ENCODE measurements around the gene PPARA.

PPARA gene

DNA sequence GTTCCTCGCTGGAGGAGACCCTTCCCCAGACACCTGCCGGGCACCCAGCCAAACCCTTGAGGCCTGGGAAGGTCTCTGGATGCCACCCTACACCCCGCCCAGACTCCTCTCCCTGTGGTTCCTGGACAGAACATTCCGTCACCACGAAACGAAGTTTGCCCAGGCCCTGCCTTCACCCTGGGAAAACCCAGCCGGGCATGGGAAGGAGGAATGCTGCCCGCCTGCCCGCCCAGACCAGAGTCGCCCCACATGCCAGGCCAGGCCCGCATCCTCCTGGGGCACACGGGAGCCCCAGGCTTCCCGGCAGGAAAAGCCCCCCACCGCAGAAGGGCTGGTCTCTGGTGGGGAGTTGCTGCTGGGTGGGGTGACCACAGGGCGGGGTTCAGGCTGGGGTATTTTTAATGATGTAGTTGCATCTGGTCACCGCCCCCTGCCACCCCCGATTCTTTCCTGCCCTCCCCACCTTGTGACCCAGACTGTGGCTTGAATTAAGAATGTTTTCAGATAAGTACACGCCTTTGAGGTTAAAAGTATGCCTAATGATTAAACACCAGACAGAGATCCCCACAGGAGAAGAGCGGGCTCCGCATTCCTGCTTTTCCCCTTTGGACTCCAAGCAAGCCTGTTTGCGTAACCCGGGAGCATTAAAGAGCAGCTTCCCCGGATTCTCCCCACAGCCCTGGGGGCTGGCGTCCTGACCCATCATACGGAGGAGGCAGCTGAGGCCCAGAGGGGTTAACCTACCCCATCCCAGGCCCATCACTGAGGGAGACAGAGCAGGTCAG, 44.6 kb upstream of the PPARA start:
- no peak overlapping the region for H3K27ac ChIP-seq (ENCODE audit: insufficient read depth in 1 of 2, low read depth in 1 of 2, low read length in 2 of 2, poor library complexity in 1 of 2, severe bottlenecking in 2 of 2)
- peaks cover 0 to 94% (median 13%) of the 10 kb centered on the region in 4 experiments for H3K36me3 ChIP-seq (ENCODE audit: control insufficient read depth in 4 of 4, insufficient read depth in 4 of 4, low read length in 3 of 4)
- H3K27me3 ChIP-seq (replicated peaks in 2 of 5; ENCODE audit: control insufficient read depth in 4 of 5, insufficient read depth in 5 of 5, low read length in 4 of 5): no peaks in the 10 kb centered on the region
- 91% methylated on average over 18 of the region's 25 CpGs for WGBS (ENCODE audit: insufficient coverage)
- ChIA-PET CTCF (interaction anchor here (1.0 kb wide), 1 partner anchor 10 kb away, joined by 3 read pairs; no protein-coding TSS in a partner anchor), POLR2A (no interaction called here)
- no peak overlapping the region for H3K4me3 ChIP-seq (ENCODE audit: control insufficient read depth in 1 of 7, extremely low read depth in 1 of 7, insufficient read depth in 4 of 7, low read depth in 2 of 7, low read length in 6 of 7)
- DNase-seq: no peak
- H3K9me3 ChIP-seq (ENCODE audit: control extremely low read depth in 1 of 5, control insufficient read depth in 4 of 5, insufficient read depth in 2 of 5, low read depth in 1 of 5, low read length in 4 of 5): no peaks in the 10 kb centered on the region
- no peaks in the 10 kb centered on the region for H3K4me1 ChIP-seq (ENCODE audit: control extremely low read depth in 1 of 4, control insufficient read depth in 4 of 4, insufficient read depth in 4 of 4, low read length in 3 of 4)

DNA sequence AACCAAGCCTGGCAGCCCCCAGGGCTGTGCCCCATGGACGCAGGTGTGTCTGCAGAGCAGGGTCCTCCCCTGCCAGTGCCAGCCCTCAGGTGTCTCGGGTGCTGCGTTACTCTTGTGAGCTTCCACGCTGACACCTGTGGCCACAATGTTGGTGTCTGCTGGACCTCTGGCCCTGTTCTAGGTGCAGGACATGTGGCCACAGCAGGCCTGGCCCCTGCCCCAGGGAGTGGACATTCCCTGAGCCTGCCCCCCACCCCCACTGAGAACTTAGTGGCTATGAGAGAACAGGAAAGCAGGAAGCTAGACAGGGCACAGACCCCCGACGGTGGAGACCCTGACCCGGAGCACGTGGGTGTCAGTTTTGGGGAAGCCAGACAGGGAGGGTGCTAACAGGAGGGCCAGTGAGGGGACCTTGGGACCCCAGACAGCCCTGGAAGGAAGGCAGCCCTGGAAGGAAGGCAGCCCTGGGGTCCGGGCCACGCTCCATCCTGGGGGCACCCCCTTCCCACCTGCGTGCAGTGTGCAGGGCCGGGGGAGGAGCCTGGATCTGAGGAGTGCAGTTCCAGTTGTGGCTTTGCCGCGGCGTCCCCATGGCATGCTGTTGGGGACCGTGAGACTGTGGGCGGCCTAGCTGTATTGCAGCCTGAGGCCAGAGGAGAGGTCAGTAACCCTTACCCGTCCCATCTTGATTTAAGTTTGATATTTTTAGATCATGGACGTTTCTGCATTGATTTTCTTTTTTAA, 43.9 kb upstream of the PPARA start:
- DNase-seq: no peak
- no peaks in the 10 kb centered on the region for H3K9me3 ChIP-seq (ENCODE audit: control extremely low read depth in 1 of 5, control insufficient read depth in 4 of 5, insufficient read depth in 2 of 5, low read depth in 1 of 5, low read length in 4 of 5)
- H3K4me1 ChIP-seq (ENCODE audit: control extremely low read depth in 1 of 4, control insufficient read depth in 4 of 4, insufficient read depth in 4 of 4, low read length in 3 of 4): peaks cover 0 to 2% (median 0%) of the 10 kb centered on the region in 4 experiments
- no peak overlapping the region for H3K4me3 ChIP-seq (ENCODE audit: control insufficient read depth in 1 of 7, extremely low read depth in 1 of 7, insufficient read depth in 4 of 7, low read depth in 2 of 7, low read length in 6 of 7)
- no peaks in the 10 kb centered on the region for H3K27me3 ChIP-seq (replicated peaks in 2 of 5; ENCODE audit: control insufficient read depth in 4 of 5, insufficient read depth in 5 of 5, low read length in 4 of 5)
- 95% methylated on average over 11 of the region's 19 CpGs for WGBS (ENCODE audit: insufficient coverage)
- H3K27ac ChIP-seq (ENCODE audit: insufficient read depth in 1 of 2, low read depth in 1 of 2, low read length in 2 of 2, poor library complexity in 1 of 2, severe bottlenecking in 2 of 2): no peak overlapping the region
- H3K36me3 ChIP-seq (ENCODE audit: control insufficient read depth in 4 of 4, insufficient read depth in 4 of 4, low read length in 3 of 4): peaks cover 0 to 92% (median 16%) of the 10 kb centered on the region in 4 experiments
- ChIA-PET POLR2A (no interaction called here), CTCF (no interaction called here)

DNA sequence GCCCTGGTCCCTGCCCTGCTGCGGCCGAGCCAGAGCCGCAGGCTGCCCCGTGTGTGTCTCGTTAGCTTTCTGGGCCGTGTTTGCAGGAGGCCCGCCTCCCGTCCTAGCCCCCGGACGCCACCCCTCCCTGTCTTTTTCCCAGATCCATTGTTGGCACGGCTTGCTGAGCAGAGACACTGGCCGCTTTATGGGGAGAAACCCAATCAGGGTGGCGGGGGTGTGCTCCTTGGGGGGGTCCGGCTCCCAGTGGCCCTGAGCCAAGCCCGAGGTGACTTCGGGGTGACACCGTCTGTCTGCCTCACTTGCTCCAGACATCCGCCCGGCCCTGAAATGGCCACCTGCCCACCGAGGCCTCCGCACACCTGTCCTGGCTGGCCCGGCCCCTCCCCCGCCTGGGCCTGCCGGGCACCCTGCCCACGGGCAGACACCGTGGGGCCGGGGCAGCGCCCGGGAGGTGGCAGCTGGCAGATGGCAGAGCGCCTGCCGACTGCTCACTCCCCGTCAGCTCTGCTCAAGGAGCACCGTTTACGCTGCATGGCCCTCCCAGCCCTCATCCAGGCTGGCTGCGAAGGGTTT, 43.1 kb upstream of the PPARA start:
- Histone ChIP-seq H3K27me3 (replicated peaks in 2 of 5; ENCODE audit: control insufficient read depth in 4 of 5, insufficient read depth in 5 of 5, low read length in 4 of 5) (no peaks in the 10 kb centered on the region), H3K4me3 (ENCODE audit: control insufficient read depth in 1 of 7, extremely low read depth in 1 of 7, insufficient read depth in 4 of 7, low read depth in 2 of 7, low read length in 6 of 7) (no peak overlapping the region), H3K27ac (ENCODE audit: insufficient read depth in 1 of 2, low read depth in 1 of 2, low read length in 2 of 2, poor library complexity in 1 of 2, severe bottlenecking in 2 of 2) (no peak overlapping the region), H3K36me3 (ENCODE audit: control insufficient read depth in 4 of 4, insufficient read depth in 4 of 4, low read length in 3 of 4) (peaks cover 0 to 89% (median 15%) of the 10 kb centered on the region in 4 experiments), H3K4me1 (ENCODE audit: control extremely low read depth in 1 of 4, control insufficient read depth in 4 of 4, insufficient read depth in 4 of 4, low read length in 3 of 4) (peaks cover 0 to 7% (median 2%) of the 10 kb centered on the region in 4 experiments), H3K9me3 (ENCODE audit: control extremely low read depth in 1 of 5, control insufficient read depth in 4 of 5, insufficient read depth in 2 of 5, low read depth in 1 of 5, low read length in 4 of 5) (no peaks in the 10 kb centered on the region)
- ChIA-PET CTCF (interaction anchor here (1.4 kb wide), 1 partner anchor 106 kb away, joined by 3 read pairs; no protein-coding TSS in a partner anchor), POLR2A (no interaction called here)
- WGBS (ENCODE audit: insufficient coverage): 93% methylated on average over 35 of the region's 35 CpGs
- no peak for DNase-seq

DNA sequence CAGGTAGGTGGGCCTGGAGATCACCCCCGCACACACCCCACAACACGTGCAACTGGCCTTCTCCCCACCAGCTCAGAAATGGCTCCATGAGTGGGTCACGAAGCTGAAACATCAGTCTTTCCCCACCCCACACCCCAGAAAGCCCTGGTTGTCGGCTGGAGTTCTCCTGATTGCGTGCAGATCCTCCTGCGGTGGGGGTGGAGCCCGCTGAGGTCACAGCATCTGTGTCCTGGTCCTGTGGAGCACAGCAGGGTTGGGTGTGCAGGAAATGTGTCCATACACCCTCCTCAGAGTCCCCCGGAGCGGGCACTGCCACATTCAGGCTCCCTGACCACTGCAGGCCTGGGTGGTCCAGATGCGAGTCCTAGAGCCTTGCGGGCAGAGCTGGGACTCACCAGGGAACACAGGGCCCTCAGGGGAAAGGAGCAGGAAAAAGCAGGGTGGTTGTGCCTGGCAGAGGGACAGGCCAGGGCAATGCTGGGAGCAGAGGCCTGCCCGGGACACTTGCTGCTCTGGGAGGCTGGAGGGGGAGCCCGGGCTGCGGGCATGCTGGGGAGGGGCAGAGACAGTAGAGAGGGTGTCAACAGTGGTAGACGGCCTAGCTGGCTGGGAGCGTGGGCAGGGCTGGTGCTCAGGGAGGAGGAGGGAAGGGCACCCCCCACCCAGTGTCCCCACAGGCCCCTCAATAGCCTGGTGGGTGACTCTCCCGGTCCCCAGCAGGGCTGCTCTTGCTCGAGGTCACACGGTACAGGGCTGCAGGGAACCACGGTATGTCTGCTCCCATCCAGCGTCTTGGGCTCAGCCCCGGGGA, 42.4 kb upstream of the PPARA start:
- WGBS (ENCODE audit: insufficient coverage): 98% methylated on average over 21 of the region's 22 CpGs
- CTCF ChIA-PET: interaction anchor here (1.4 kb wide), 1 partner anchor 106 kb away, joined by 3 read pairs; no protein-coding TSS in a partner anchor
- H3K36me3 ChIP-seq (ENCODE audit: control insufficient read depth in 4 of 4, insufficient read depth in 4 of 4, low read length in 3 of 4): peaks cover 0 to 90% (median 14%) of the 10 kb centered on the region in 4 experiments
- H3K4me1 ChIP-seq (ENCODE audit: control extremely low read depth in 1 of 4, control insufficient read depth in 4 of 4, insufficient read depth in 4 of 4, low read length in 3 of 4): peaks cover 0 to 10% (median 2%) of the 10 kb centered on the region in 4 experiments
- H3K4me3 ChIP-seq (ENCODE audit: control insufficient read depth in 1 of 7, extremely low read depth in 1 of 7, insufficient read depth in 4 of 7, low read depth in 2 of 7, low read length in 6 of 7): no peak overlapping the region
- H3K9me3 ChIP-seq (ENCODE audit: control extremely low read depth in 1 of 5, control insufficient read depth in 4 of 5, insufficient read depth in 2 of 5, low read depth in 1 of 5, low read length in 4 of 5): no peaks in the 10 kb centered on the region
- no peak for DNase-seq
- POLR2A ChIA-PET: no interaction called here
- H3K27me3 ChIP-seq (replicated peaks in 2 of 5; ENCODE audit: control insufficient read depth in 4 of 5, insufficient read depth in 5 of 5, low read length in 4 of 5): no peaks in the 10 kb centered on the region
- no peak overlapping the region for H3K27ac ChIP-seq (ENCODE audit: insufficient read depth in 1 of 2, low read depth in 1 of 2, low read length in 2 of 2, poor library complexity in 1 of 2, severe bottlenecking in 2 of 2)

DNA sequence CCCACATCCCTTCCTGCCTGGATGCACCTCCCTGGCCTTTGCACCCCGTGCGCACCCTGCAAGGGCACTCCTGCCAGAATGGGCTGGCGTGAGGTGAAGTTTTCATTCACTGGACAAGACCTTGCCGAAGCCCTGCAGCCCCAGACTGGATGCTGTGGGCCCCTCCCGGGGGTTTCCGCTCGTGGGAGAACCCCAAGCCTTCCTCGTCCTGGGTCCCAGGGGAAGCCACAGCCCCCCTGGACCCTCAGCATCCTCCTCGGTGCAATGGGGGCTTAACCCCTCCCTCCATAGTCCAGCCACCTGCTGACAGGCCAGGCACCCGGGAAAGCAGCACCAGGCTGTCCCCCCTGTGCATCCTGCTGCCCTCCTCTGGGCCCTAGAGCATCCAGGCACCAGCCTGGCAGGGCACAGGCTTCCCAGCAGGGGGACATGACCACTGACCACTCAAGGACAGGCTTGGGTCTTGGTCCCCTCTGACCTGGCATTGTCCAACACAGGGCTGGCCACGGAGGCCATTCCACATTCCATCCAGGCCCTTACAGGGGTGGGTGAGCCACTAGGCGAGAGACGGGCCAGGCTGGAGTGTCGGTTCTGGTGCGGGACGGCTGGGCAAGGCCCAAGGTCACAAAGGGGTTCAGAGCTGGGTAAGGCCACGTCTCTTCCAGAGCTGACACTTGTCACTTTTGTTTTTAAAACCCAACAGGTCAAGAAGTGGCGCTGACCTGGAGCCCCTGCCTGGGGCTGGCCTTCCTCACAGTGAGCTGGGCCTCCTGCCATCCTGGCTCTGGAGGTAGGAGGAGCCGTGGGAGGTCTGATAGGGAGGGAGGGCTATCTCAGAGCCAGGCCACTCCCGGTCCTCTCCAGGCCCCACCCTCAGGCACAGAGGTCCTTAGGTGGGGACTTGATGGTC, 41.5 kb upstream of the PPARA start:
- H3K36me3 ChIP-seq (ENCODE audit: control insufficient read depth in 4 of 4, insufficient read depth in 4 of 4, low read length in 3 of 4): peaks cover 0 to 85% (median 16%) of the 10 kb centered on the region in 4 experiments
- no peak overlapping the region for H3K27ac ChIP-seq (ENCODE audit: insufficient read depth in 1 of 2, low read depth in 1 of 2, low read length in 2 of 2, poor library complexity in 1 of 2, severe bottlenecking in 2 of 2)
- ChIA-PET CTCF (interaction anchor here (1.9 to 2.0 kb wide), 2 partner anchors 13 to 96 kb away, joined by 5 to 7 read pairs; no protein-coding TSS in a partner anchor), POLR2A (no interaction called here)
- WGBS (ENCODE audit: insufficient coverage): 92% methylated on average over 19 of the region's 20 CpGs
- no peaks in the 10 kb centered on the region for H3K9me3 ChIP-seq (ENCODE audit: control extremely low read depth in 1 of 5, control insufficient read depth in 4 of 5, insufficient read depth in 2 of 5, low read depth in 1 of 5, low read length in 4 of 5)
- H3K4me3 ChIP-seq (ENCODE audit: control insufficient read depth in 1 of 7, extremely low read depth in 1 of 7, insufficient read depth in 4 of 7, low read depth in 2 of 7, low read length in 6 of 7): no peak overlapping the region
- no peak for DNase-seq
- H3K4me1 ChIP-seq (ENCODE audit: control extremely low read depth in 1 of 4, control insufficient read depth in 4 of 4, insufficient read depth in 4 of 4, low read length in 3 of 4): peaks cover 0 to 10% (median 2%) of the 10 kb centered on the region in 4 experiments
- no peaks in the 10 kb centered on the region for H3K27me3 ChIP-seq (replicated peaks in 2 of 5; ENCODE audit: control insufficient read depth in 4 of 5, insufficient read depth in 5 of 5, low read length in 4 of 5)

DNA sequence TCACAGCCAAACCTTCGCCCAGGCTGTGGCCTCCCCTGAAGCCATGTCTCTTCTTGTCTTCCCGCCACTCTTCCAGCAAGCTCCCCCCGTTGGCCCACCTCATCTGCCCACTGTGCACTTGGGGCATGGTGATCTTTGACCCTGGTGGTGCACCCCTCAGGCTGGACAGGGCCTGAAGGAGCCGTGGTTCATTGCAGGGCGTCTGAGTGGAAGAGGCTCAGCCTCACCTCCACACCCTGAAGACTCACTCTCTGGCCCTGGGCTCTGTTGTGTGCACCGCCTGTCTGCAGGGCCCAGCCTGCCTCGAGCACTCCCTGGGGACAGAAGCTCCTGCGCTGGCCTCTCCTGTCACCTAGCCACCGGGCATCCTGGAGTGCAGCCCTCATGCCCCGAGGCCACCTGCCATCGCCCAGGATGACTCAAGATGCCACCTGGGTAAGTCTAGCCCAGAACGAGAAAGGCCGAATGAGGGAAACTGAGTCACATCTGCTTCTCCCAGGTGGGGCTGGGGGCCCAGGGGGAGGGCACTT, 40.8 kb upstream of the PPARA start:
- no peaks in the 10 kb centered on the region for H3K9me3 ChIP-seq (ENCODE audit: control extremely low read depth in 1 of 5, control insufficient read depth in 4 of 5, insufficient read depth in 2 of 5, low read depth in 1 of 5, low read length in 4 of 5)
- ChIA-PET POLR2A (no interaction called here), CTCF (interaction anchor here (1.4 to 2.5 kb wide), 4 partner anchors 12 to 104 kb away, joined by 3 to 11 read pairs (median 6); no protein-coding TSS in a partner anchor)
- peaks cover 0 to 79% (median 15%) of the 10 kb centered on the region in 4 experiments for H3K36me3 ChIP-seq (ENCODE audit: control insufficient read depth in 4 of 4, insufficient read depth in 4 of 4, low read length in 3 of 4)
- H3K4me3 ChIP-seq (ENCODE audit: control insufficient read depth in 1 of 7, extremely low read depth in 1 of 7, insufficient read depth in 4 of 7, low read depth in 2 of 7, low read length in 6 of 7): no peak overlapping the region
- 95% methylated on average over 10 of the region's 13 CpGs for WGBS (ENCODE audit: insufficient coverage)
- DNase-seq: no peak
- H3K27me3 ChIP-seq (replicated peaks in 2 of 5; ENCODE audit: control insufficient read depth in 4 of 5, insufficient read depth in 5 of 5, low read length in 4 of 5): no peaks in the 10 kb centered on the region
- H3K27ac ChIP-seq (ENCODE audit: insufficient read depth in 1 of 2, low read depth in 1 of 2, low read length in 2 of 2, poor library complexity in 1 of 2, severe bottlenecking in 2 of 2): no peak overlapping the region
- H3K4me1 ChIP-seq (ENCODE audit: control extremely low read depth in 1 of 4, control insufficient read depth in 4 of 4, insufficient read depth in 4 of 4, low read length in 3 of 4): peaks cover 0 to 10% (median 2%) of the 10 kb centered on the region in 4 experiments

Data from common myeloid progenitor, CD34-positive (primary cell).